Neural progenitor cell (in vitro differentiated cells): ENCODE measurements around the gene OR1K1. TPM values are rescaled to one million over a fixed set of nuclear protein-coding genes. Genes with fewer than 3 reads are reported as not detected.

Experiments used
- DNase-seq: peaks from one replicate; pipeline ENCODE4 v3.0.0-alpha.2; 2016; ENCODE audit warnings: low spot score
- H2AFZ ChIP-seq: fragments of 200-600 bp; sonication (generic); replicated peaks from 2 replicates; pipeline ENCODE4 v1.6.1; 2016; ENCODE audit warnings: antibody characterized with exemption
- H3F3A ChIP-seq: fragments of 200-600 bp; sonication (generic); 2 replicates; pipeline ENCODE4 v1.6.1; 2016; ENCODE audit warnings: antibody characterized with exemption, low read depth
- H3K27ac ChIP-seq: fragments of 200-600 bp; sonication (generic); 2 replicates; pipeline ENCODE4 v1.5.1; 2016; ENCODE audit warnings: mild to moderate bottlenecking
- H3K27me3 ChIP-seq: fragments of 200-600 bp; sonication (generic); 2 replicates; pipeline ENCODE4 v1.6.1; 2016; ENCODE audit warnings: mild to moderate bottlenecking, moderate library complexity
- H3K36me3 ChIP-seq: fragments of 200-600 bp; sonication (generic); 2 replicates; pipeline ENCODE4 v1.5.1; 2016
- H3K4me1 ChIP-seq: fragments of 200-600 bp; sonication (generic); 2 replicates; pipeline ENCODE4 v1.6.1; 2016; ENCODE audit warnings: mixed run types
- H3K4me2 ChIP-seq: fragments of 200-600 bp; sonication (generic); 2 replicates; pipeline ENCODE4 v1.6.1; 2016
- H3K4me3 ChIP-seq: fragments of 200-600 bp; sonication (generic); 2 replicates; pipeline ENCODE4 v1.5.1; 2016
- H3K79me2 ChIP-seq: fragments of 200-600 bp; sonication (generic); 2 replicates; pipeline ENCODE4 v1.6.1; 2016; ENCODE audit warnings: low read depth
- H3K9ac ChIP-seq: fragments of 200-600 bp; sonication (generic); 2 replicates; pipeline ENCODE4 v1.6.1; 2016
- H3K9me3 ChIP-seq: fragments of 200-600 bp; sonication (generic); 2 replicates; pipeline ENCODE4 v1.5.1; 2016; ENCODE audit warnings: low read depth
- H4K20me1 ChIP-seq: fragments of 200-600 bp; sonication (generic); 2 replicates; pipeline ENCODE4 v1.6.1; 2016; ENCODE audit warnings: low read depth
- H3K27ac Mint-ChIP-seq: 3 replicates; pipeline ENCODE4 v1.8.0; 2021; ENCODE audit warnings: mixed read lengths
- H3K27me3 Mint-ChIP-seq: 2 replicates; pipeline ENCODE4 v1.8.0; 2022; ENCODE audit warnings: low read depth, mild to moderate bottlenecking, inconsistent platforms, moderate library complexity, mixed read lengths; ENCODE audit not compliant: insufficient read depth
- H3K36me3 Mint-ChIP-seq: 3 replicates; pipeline ENCODE4 v1.8.0; 2021; ENCODE audit warnings: mixed read lengths
- H3K4me1 Mint-ChIP-seq: 3 replicates; pipeline ENCODE4 v1.8.0; 2021; ENCODE audit warnings: mixed read lengths
- H3K4me3 Mint-ChIP-seq: 3 replicates; pipeline ENCODE4 v1.8.0; 2021; ENCODE audit warnings: mild to moderate bottlenecking, moderate library complexity, mixed read lengths
- H3K9me3 Mint-ChIP-seq: 3 replicates; pipeline ENCODE4 v1.8.0; 2020; ENCODE audit warnings: mixed read lengths
- CTCF ChIP-seq: fragments of 200-600 bp; sonication (generic); IDR thresholded peaks from 2 replicates; pipeline ENCODE4 v1.5.1; 2017; ENCODE audit warnings: antibody characterized with exemption, mild to moderate bottlenecking
- EZH2 ChIP-seq: fragments of 200-600 bp; sonication (generic); IDR thresholded peaks from 2 replicates; pipeline ENCODE4 v1.6.1; 2017; ENCODE audit warnings: antibody characterized with exemption, mild to moderate bottlenecking, moderate library complexity
- EZH2phosphoT487 ChIP-seq: fragments of 200-600 bp; sonication (generic); IDR thresholded peaks from 2 replicates; pipeline ENCODE4 v1.6.1; 2017; ENCODE audit warnings: antibody characterized with exemption
- total RNA-seq: library from RNA; depleted of rRNA; stranded (reverse); fragments of >200 nt; gene quantifications from 2 replicates; pipeline ENCODE4 v1.2.3, GENCODE V29; 2015; ENCODE audit warnings: low replicate concordance

OR1K1 gene
- total RNA-seq, 1 donor from 2014 or later: not detected

- H3K4me2 ChIP-seq: no peak overlapping the region
- no peaks in the 10 kb centered on the region for H3K79me2 ChIP-seq
- no peak overlapping the region for H3K4me3 ChIP-seq
- H3K27ac ChIP-seq: no peak overlapping the region
- Mint-ChIP-seq H3K4me3 (no peak overlapping the region), H3K27me3 (peaks cover 6% of the 10 kb centered on the region), H3K36me3 (no peaks in the 10 kb centered on the region), H3K9me3 (no peaks in the 10 kb centered on the region), H3K4me1 (no peaks in the 10 kb centered on the region), H3K27ac (no peak overlapping the region)
- H3K27me3 ChIP-seq: no peaks in the 10 kb centered on the region
- H3K9ac ChIP-seq: no peak overlapping the region
- H3F3A ChIP-seq: no peaks in the 10 kb centered on the region
- no peaks in the 10 kb centered on the region for H3K9me3 ChIP-seq
- no peaks in the 10 kb centered on the region for H4K20me1 ChIP-seq
- no peaks in the 10 kb centered on the region for H3K36me3 ChIP-seq
- no peak overlapping the region for H2AFZ ChIP-seq
- H3K4me1 ChIP-seq: no peaks in the 10 kb centered on the region
- DNase-seq: no peak
- no peak for TF ChIP-seq EZH2
- no peak for TF ChIP-seq CTCF
- TF ChIP-seq EZH2phosphoT487: no peak
These were observed 2.4 kb upstream of the OR1K1 start for GRCh38 chr9:122797316-122798063.

- Mint-ChIP-seq H3K4me1 (no peaks in the 10 kb centered on the region), H3K4me3 (no peak overlapping the region), H3K36me3 (no peaks in the 10 kb centered on the region), H3K27me3 (peaks cover 2% of the 10 kb centered on the region), H3K9me3 (peaks cover 7% of the 10 kb centered on the region), H3K27ac (no peak overlapping the region)
- Histone ChIP-seq H3K9ac (no peak overlapping the region), H2AFZ (no peak overlapping the region), H3F3A (no peaks in the 10 kb centered on the region), H3K36me3 (no peaks in the 10 kb centered on the region), H3K9me3 (no peaks in the 10 kb centered on the region), H3K4me3 (no peak overlapping the region), H3K27me3 (no peaks in the 10 kb centered on the region), H3K4me1 (no peaks in the 10 kb centered on the region), H3K27ac (no peak overlapping the region), H4K20me1 (no peaks in the 10 kb centered on the region), H3K4me2 (no peak overlapping the region), H3K79me2 (no peaks in the 10 kb centered on the region)
- no peak for TF ChIP-seq EZH2phosphoT487
- TF ChIP-seq EZH2: no peak
- TF ChIP-seq CTCF: no peak
- DNase-seq: no peak
These were observed 6.7 kb downstream of the OR1K1 start for GRCh38 chr9:122806661-122807060.

DNA sequence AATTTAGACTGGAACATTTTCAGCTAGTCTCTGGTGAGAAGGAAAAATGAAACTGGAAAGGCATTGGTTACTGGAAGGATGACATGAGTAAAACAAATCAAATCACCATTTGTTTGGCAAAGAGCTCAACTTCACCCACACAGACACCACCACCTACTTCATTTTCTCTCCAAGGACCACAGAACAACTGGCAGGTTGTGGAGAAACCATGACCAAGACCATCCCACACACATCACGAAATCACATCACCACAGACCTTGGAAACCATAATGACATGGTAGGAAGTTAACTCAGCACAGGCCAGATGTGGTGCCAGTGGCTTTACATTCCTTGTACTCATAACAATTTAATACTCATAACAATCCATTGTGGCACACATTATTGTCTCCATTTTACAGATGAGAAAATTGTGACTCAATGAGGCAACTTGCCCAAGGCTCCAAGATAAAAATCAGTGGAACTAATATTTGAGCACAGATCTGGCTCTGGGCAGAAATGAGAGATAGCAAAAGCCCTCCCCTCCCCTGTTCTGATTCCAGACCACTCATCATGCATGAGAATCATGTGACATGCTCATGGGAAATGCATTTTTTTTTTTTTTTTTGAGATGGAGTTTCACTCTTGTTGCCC lies 7.5 kb downstream of the OR1K1 start:
- Histone ChIP-seq H3K79me2 (no peaks in the 10 kb centered on the region), H3K4me2 (no peak overlapping the region), H4K20me1 (no peaks in the 10 kb centered on the region), H3F3A (no peaks in the 10 kb centered on the region), H3K9me3 (no peaks in the 10 kb centered on the region), H2AFZ (no peak overlapping the region), H3K27ac (no peak overlapping the region), H3K4me1 (no peaks in the 10 kb centered on the region), H3K4me3 (no peak overlapping the region), H3K27me3 (no peaks in the 10 kb centered on the region), H3K36me3 (no peaks in the 10 kb centered on the region), H3K9ac (no peak overlapping the region)
- Mint-ChIP-seq H3K4me1 (no peaks in the 10 kb centered on the region), H3K27me3 (peaks cover 2% of the 10 kb centered on the region), H3K4me3 (no peak overlapping the region), H3K27ac (no peak overlapping the region), H3K9me3 (peaks cover 7% of the 10 kb centered on the region), H3K36me3 (no peaks in the 10 kb centered on the region)
- no peak for TF ChIP-seq EZH2
- TF ChIP-seq CTCF: no peak
- no peak for TF ChIP-seq EZH2phosphoT487
- no peak for DNase-seq
